ENCODE measurements around the gene TMEM236.

TMEM236 gene

GRCh38 chr10:17742918-17743317 lies 9.1 kb upstream of the TMEM236 start:
- DNase-seq (ENCODE audit: low read depth), result peak; percentile 43

DNA sequence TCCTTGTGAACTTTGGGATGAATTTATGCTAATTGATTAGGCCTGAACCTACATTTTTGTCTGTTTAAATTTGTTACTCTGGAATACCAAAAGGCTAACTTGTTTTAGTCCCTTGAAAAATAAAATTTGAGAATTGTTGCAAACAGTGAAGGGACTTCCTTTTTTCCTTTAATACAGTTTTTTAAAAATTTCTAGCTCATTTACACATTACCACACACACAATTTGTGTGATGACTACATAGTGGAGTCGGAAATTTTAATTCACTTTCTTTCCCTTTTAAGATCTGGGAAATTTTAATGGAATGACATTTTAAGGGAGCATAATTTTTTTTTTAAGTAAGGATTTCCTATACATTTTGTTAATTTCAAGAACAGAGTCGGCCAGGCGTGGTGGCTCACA lies 8.6 kb upstream of the TMEM236 start:
- no peak for DNase-seq (ENCODE audit: low read depth)

GRCh38 chr10:17744341-17744861 lies 7.6 kb upstream of the TMEM236 start:
- DNase-seq (ENCODE audit: low read depth), result no peak

GRCh38 chr10:17747883-17748550 lies 4.0 kb upstream of the TMEM236 start:
- DNase-seq (ENCODE audit: low read depth), result no peak

- DNase-seq (ENCODE audit: low read depth), result no peak
Observed at GRCh38 chr10:17749890-17750289, 2.1 kb upstream of the TMEM236 start.

DNA sequence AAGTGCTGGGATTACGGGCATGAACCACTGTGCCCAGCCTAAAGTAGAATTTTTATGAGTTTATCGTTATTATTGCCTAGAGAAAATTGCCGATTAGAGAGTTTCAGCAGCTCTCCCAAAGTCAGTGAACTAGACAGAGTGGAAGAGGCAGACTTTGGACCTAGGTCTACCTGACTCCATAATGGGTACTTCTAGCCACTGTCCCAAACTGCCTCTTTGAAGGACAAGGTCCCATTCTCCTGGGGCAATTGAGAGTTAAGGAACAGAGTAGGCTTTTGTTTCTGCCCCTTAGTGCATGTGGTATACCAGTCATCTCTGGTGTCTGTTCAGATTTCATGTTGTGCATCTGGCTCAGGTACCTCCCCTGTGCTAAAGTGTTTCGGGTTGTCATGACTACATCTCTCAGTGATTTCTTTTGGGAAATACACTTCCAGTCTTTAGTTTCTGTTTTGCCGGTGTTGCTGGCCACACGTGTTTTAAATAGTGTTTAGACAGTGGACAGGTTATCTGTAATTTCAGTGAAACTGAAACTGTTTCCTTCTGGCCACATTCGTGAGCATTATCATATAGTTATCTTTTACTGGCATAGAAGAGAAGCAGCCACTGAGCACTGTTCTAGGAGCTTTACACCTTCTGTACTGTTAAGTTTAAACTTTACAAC lies 4.7 kb downstream of the TMEM236 start:
- no peak for DNase-seq (ENCODE audit: low read depth)

GRCh38 chr10:17758200-17758599 lies 6.2 kb downstream of the TMEM236 start:
- DNase-seq (ENCODE audit: low read depth), result no peak

GRCh38 chr10:17758896-17759295 lies 6.9 kb downstream of the TMEM236 start:
- no peak for DNase-seq (ENCODE audit: low read depth)

DNA sequence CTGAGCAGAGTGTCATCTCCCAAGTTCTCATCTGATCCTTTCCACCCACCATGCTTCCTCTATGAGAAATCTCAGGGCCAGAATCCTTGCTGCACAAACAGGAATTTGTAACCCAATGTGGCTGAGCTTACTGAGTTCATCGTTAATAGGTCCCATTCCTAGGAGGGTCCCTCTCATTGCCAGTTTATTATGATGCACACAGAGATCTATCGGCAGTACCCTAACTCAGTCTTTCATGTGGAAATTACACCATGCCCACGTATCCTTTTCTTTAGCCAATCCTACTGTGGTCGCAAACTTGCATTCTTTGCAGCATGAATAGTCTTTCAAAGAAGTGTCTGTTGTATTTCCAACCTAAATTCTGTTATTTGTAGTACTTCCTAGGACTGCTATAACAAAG lies 12.1 kb downstream of the TMEM236 start:
- no peak for DNase-seq (ENCODE audit: low read depth)

GRCh38 chr10:17765602-17766001 lies 13.6 kb downstream of the TMEM236 start:
- DNase-seq (ENCODE audit: low read depth), result no peak

DNA sequence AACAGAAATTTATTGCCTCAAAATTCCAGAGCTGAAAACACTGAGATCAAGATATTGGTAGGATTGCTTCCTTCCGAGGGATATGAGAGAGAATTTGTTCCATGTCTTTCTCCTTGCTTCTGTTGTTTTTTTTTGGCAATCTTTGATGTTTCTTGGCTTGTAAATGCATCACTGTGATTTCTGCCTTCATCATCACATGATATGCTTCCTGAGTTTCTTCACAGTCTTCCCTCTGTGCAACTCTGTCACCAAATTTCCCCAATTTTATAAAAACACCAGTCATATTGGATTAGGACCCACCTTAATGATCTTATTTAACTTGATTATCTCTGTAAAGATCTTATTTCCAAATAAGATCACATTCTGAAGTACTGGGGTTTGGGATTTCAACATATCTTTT lies 14.7 kb downstream of the TMEM236 start:
- DNase-seq (ENCODE audit: low read depth), result no peak

DNA sequence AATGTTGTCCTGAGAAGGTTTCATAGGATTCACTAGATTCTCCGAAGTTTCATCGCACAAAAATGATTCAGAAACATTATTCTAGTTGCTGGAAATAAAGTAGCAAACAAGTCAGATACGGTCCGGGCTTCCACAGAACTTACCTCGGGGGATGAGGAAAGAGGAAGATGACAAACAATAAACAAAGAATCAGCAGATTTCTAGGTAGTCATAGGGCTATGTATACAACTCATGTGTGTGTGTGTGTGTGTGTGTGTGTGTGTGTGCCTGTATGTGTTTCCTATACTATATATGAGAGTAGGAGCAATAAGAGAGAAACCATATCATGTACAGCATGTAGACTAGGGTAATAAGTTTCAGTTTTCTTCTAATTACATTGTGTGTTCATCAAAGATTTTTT lies 16.5 kb downstream of the TMEM236 start:
- DNase-seq (ENCODE audit: low read depth), result no peak

DNA sequence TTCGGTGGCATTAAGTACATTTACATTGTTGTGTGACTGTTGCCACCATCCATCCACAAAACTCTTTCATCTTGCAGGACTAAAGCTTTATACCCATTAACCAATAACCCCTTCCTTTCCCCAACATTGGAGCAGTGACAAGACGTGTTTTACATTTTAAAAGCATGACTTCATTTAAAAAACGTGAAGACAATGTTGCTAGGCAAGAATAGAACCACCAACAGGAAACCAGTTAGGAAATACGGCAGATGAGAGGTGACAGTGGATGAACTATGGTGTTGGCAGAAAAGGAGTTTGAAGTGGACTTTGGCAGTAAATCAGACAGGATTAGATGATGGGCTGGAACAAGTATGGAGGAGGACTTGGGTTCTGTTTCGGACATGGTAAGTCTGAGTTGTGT lies 17.0 kb downstream of the TMEM236 start:
- DNase-seq (ENCODE audit: low read depth), result no peak

DNA sequence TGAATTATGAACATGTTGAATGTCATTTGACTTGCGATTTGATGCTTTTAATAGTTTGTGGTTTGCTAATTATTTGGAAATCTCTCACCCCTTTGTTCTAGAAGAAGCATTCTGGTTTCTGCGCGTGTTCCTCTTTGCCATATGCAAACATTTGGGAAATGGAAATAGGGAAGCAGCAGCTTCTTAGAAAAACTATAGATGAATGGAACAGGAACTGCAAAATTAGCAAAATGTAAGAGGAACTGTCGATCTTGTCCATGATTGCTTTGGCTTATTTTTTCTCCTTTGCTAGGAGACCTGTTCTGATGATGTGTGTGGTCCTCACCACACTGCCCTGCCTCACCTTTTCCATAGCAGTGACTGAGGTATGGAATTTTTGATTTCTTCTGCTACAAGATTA lies 19.0 kb downstream of the TMEM236 start:
- DNase-seq (ENCODE audit: low read depth), result no peak

- no peak for DNase-seq (ENCODE audit: low read depth)
Observed at GRCh38 chr10:17779784-17780183, 27.8 kb downstream of the TMEM236 start.

DNA sequence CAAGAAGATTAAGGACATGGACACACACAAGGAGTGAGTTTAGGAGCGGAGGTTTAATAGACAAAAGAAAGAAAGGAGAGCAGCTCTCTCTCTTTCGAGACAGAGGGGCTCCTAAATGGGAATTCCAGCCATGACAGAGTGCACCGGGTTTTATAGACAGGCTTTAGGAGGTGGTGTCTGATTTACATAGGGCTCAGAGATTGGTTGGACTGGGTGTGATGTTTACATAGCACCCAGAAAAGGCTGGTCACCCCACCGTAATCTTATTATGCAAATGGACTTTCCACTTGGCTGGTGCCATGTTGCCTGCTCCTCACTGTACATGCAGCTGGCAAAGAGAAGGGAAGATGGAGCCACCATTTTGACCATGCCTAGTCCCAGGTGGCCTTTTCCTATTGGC lies 28.7 kb downstream of the TMEM236 start:
- DNase-seq (ENCODE audit: low read depth), result no peak

DNA sequence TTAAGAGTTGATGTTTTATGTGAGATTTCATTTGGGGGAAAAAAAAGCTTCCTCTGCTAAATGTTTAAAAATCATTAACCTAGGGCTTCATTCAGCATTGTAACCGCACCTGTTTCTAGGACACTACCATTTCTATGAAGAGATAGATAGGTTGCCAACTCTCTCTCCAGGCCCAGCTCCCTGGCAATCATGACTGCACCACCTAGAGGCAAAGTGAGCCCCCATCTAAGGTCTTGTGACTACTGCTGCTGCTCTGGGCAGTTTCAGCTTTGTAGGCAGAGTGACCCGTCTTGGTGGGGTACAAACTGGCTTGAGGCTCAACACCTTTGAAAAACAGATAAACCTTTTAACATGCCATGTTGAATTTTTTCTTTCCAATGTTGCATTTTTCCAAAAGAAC lies 29.9 kb downstream of the TMEM236 start:
- no peak for DNase-seq (ENCODE audit: low read depth)

- DNase-seq (ENCODE audit: low read depth), result no peak
Observed at GRCh38 chr10:17782921-17783665, 31.1 kb downstream of the TMEM236 start.

DNA sequence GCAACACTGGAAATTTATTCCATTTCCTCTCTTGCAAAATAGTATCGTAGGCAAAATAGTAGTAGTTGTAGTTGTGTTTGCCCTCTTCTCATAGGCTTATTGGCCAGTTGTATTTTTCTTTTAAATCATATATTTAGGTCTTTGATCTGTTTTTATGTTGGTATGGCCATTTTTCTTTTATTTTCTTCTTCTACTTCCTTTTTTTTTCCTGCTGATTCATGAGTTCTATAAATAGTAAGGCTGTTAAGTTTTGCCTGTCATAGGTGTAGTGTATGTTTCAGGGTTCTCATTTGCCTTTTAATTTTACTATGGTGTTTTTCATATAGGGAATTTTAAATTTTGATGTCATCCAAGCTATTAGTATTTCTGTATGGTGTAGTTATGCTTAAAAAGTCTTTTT lies 31.8 kb downstream of the TMEM236 start:
- DNase-seq (ENCODE audit: low read depth), result no peak

- no peak for DNase-seq (ENCODE audit: low read depth)
Observed at GRCh38 chr10:17784688-17785087, 32.7 kb downstream of the TMEM236 start.

GRCh38 chr10:17785276-17785930 lies 33.4 kb downstream of the TMEM236 start:
- DNase-seq (ENCODE audit: low read depth), result no peak

DNA sequence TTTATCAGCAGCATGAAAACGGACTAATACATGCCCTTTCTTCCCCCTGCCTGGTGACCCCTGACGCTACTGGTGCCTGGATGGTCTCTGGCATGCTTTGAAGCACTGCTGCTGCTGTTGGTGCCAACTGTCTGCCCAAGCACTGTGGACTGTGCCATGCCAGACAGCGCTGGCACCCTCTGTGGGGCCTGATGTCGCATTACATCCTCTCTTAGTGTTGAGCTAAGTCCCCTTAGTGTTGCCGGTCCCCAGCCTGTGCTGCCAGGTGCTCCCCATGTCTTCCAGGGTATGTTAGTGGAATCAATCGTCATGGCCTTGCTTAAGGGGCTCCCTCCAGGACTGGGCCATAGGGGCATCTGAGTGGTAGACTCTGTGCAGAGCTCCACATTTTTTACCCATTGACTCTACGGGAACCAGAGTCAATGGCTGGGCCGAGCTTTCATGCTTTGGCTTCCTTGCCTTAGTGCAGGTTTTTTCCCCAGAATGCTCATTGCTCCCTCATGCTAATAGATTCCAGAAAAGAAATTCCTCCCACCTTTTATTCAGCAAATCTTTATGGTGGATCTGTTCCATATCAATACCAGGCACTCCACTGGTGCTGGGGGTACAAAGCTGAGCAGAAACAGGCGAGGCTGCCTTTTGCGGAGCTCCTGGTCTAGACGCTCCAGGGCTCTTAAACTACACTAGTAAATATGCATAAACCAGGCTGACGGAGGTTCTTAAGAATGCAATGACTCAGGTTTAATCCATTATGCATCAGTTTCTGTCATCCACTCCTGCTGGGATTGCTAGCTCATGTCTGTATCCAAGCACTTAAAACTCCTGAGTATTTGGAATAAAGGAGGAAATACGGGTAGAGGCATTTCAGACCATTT lies 35.3 kb downstream of the TMEM236 start:
- no peak for DNase-seq (ENCODE audit: low read depth)

Data from stimulated activated CD8-positive, alpha-beta memory T cell treated with anti-CD3 and anti-CD28 coated beads, Interleukin-15, amount 100 ng/mL, for 24 hours (primary cell).